COLO668 (cell line): ENCODE data around the gene HOXA1.

Experiments used
- DNase-seq: peaks from one replicate; lab custom pipeline; 2025; ENCODE audit not compliant: unreplicated experiment; lab: John Stamatoyannopoulos, UW

HOXA1 gene

GRCh38 chr7:27116962-27117886 is 21.4 kb upstream of the HOXA1 start:
- DNase-seq: no peak

- DNase-seq: no peak
These were observed 20.5 kb upstream of the HOXA1 start for GRCh38 chr7:27116031-27116961.

DNA sequence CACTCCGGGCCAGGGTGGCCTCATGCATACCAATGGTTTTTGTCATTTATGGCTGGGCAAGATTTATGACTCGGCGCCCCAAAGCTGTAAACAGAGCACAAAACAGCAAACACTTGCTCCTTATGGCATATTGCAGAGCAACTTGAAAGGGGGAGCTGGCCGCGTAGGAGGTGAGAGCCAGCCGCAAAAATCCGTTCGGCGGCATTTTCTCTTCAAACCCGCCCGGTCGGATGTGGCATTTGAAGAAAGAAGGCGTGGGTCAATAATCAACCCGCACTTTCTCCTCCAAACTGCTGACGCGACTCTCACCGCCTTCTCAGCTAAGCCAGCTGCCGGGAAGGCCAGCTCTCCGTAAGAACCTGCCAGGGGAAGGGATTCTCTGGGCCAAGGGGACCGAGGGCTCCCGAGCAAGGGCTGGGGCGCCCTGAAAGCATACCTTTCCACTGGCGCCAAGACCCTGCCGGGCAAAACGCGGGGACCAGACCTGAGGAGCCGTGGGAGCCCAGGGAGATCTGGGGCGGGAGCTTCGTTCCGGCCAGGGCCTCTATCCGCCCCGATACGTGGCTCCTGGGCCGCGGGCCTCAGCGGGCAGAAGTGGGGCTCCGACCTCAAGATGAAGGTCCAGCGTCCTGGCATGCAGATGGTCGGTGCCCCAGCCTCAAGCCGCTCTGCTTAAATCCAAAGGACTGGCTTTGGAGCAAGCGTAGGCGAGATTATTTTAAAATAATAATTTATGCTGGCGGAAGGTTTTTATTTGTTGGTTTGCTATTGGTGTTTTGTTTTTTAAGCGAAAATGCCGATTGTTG is 19.6 kb upstream of the HOXA1 start:
- DNase-seq: no peak

DNA sequence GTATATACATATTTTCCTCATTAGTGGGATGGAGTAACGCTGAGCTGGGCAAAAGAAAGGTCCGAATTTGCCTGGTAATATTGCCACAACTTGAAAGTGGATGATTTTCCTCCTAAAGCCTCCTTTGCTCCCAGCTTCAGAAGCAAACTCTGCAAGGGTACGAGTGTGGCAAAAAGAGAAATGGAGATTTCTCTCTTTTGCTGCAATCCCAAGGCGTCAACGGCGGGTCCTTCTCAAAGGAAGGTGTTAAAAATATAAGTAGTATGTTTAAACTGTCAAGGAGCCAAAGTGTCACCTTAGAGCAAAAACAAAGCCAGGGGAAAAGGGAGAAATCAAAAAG is 19.1 kb upstream of the HOXA1 start:
- no peak for DNase-seq

DNA sequence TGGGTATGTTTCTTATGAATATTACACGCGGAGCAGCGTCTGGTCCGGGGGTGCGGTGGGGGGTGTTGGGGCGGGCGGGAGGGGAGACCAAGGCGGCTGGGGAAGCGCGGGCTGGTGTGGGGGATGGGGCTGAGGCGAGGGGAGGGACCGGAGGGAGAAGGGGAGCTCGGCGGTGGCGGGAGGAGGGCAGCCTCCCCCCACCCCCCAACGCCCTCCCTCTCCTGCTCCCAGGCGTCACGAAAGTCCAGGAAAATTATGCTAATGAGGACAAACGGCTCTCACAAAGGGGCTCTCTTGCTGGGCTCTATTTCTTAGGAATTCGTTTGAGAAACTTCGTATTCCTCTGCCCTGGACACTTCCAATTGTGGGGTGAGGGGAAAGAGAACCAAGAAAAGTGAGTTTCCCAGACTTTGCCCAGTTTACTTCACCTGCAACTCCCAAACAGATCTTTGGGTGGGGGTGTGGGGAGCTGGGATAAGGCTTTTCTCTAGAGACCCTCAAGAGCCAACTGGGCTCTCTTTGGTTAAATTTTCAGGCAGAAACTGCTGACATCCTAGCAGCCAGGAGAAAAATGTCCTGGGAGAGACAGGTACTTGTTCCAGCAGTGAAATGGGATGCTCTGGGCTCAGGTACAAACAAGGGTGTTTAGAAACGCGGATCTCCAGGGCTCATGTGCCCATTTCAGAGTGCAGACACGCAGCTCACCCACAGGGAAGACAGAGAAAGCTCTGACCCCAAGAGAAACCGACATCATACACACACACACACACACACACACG is 18.4 kb upstream of the HOXA1 start:
- DNase-seq: no peak

- no peak for DNase-seq
These were observed 17.5 kb upstream of the HOXA1 start for GRCh38 chr7:27112955-27113949.

GRCh38 chr7:27112361-27112760 is 16.6 kb upstream of the HOXA1 start:
- no peak for DNase-seq

GRCh38 chr7:27111751-27112277 is 16.0 kb upstream of the HOXA1 start:
- no peak for DNase-seq

DNA sequence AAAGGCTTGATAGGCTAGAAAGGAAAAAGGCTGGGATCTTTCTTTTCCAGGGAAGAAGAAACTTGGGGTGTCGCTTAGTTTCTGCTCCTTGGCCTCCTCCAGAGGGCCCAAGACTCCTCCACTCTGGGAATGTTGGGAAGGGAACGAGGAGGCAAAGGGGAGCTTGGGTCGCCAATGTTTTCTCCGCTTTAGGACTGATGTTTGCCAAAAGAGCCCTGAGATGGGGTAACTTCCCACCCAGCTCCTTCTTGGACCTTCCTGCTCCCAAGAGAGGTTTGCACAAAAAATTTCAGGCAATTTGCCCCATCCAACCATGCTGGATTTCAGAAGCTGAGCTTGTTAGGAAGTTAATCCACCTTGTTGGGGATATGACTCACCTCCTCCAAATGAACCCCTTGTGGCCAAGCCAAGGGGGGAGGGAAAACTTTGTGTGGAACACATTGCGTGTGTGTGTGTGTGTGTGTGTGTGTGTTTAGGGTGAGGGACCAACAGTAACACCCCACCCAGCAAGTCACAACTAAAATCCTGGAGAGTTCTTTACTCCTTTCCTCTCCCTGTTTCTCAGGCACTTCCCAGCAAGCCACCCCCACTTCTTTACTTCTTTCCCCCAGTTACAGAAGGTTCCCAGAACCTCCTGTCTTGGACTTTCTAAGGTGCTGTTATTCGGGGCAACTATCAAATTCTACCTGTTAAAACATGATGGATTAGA is 15.4 kb upstream of the HOXA1 start:
- no peak for DNase-seq

DNA sequence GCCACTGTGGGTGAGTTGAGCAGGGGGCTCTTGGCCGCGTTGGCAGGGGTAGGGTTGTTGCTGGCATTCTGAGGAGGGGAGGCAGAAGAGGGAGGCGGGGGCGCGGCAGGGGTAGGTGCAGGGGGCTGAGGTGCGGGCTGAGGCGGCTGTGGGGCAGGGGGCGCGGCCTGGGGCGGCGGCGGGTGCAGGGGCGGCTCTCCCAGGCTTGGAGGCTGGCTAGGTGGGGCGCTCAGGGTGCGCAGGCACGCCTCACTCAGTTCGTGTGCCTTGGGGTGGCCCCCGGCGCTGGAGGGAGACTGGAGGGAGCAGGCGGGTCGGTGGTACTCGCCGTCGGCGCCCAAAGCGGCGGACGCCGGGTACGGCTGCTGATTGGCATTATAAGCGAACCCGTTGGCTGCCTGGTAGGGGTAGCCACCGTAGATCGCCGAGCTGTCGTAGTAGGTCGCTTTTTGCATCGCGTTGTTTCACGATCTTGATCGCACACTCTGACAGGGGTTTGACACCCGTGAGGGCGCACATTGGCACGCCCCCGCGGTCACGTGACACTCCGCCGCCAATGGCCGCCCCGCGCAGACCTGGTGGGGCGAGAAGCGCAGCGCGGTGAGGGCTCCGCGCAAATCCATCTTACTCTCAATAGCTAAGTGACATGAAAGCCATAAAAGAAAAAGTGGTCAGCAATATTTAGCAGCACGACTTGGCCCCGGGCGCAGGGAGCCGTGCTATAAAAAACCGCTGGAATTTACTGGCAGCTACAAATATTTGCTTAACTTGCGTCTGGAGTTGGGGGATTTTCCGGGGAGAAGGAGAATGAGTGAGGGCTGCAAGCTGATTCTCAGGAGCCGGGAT is 14.6 kb upstream of the HOXA1 start:
- DNase-seq: no peak

DNA sequence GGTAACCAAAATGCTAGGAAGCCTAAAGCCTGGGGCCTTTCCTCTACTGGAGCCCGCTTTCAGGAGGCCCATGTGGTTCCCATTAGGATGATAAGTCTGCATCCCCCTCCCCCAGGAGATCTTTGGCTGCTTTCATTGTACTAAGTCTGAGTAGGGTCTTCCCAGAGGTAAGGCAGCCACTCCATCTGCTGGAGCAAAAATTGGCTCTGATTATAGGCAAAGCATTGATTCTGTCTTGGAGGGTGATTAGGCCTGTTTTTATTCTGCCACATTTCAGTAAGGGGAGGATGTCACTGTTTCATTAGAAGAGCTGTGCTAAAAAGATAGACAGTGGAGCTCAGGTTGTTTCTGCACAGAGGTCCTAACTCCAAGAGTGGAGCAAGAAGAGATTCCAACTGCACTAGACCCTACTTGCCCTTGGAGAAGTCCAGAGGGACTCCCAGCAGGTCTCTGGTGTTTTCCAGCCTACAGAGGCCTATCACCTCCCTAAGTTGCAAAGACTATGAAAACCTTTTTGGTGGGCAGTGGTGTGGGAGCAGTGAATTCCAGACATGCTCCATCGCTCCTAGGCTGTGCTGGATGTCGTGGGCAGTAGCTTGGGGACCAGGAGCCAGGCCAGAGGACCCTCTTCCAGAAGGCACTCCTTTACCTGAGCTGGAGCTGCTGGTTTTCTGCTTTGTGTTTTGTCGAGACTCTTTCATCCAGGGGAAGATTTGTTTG is 13.8 kb upstream of the HOXA1 start:
- DNase-seq: no peak

DNA sequence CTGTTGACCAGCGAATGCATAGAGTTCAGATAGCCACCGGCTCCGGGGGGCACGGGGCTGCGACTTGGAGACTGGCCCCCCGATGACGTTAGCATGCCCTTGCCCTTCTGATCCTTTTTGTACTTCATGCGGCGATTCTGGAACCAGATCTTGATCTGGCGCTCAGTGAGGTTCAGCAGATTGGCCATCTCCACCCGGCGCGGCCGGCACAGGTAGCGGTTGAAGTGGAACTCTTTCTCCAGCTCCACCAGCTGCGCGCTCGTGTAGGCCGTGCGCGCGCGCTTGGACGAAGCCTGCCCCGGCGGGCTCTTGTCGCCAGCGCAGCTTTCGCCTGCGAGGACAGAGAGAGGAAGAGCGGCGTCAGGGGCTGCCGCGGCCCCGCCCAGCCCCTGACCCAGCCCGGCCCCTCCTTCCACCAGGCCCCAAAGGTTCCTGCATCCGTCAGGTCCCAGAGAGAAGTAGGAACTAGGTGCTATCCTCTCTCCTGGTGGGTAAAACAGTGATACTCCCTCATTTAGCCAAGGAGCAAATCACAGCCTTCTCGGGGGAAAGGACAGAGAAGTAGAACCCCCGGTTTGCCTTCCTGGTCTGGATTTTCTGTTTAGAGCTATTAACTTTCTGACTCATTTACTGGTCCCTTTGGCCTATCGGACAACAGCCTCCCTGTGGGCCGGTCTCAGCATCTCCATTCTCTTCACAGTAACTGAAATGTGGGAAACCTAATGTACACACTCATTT is 12.8 kb upstream of the HOXA1 start:
- no peak for DNase-seq

GRCh38 chr7:27107391-27108381 is 11.9 kb upstream of the HOXA1 start:
- no peak for DNase-seq

DNA sequence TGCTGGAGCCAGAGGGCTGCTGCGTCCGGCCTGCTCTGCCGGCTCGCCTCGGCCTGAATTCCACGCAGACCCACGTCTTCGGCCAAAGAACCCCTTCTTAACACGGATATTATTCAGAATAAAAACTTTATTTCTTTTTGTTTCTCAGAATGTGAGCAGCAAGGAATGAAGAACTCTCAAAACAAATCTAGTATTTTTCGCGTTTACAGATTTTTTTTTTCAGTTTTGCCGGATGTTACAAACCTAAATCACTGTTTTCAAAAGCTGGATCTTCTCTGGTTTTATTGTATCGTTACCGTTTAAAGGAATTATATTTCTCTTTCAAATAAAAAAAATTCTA is 11.1 kb upstream of the HOXA1 start:
- no peak for DNase-seq
